Activated CD4-positive, CD25-positive, alpha-beta regulatory T cell treated with anti-CD3 and anti-CD28 coated beads, Interleukin-2, amount 50 U/mL, for 24 hours (primary cell): Measurements from ENCODE around the gene BATF.
A peak's percentile ranks its signal among the peaks of the same experiment; 100 is the strongest.
"Not testable (repeated sequence)": the region's sequence is repeated elsewhere in the genome, so short reads cannot be mapped to it uniquely, and the experiment has no call there.

Source experiments
- ATAC-seq, 2 donors: fragments of 150-1000 bp; cut with Tn5 transposase; one replicate each; pipeline ENCODE4 v1.10.0; 2021; ENCODE audit warnings: mild to moderate bottlenecking in 1 of 2, moderate library complexity in 1 of 2

BATF gene, protein sequence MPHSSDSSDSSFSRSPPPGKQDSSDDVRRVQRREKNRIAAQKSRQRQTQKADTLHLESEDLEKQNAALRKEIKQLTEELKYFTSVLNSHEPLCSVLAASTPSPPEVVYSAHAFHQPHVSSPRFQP

DNA sequence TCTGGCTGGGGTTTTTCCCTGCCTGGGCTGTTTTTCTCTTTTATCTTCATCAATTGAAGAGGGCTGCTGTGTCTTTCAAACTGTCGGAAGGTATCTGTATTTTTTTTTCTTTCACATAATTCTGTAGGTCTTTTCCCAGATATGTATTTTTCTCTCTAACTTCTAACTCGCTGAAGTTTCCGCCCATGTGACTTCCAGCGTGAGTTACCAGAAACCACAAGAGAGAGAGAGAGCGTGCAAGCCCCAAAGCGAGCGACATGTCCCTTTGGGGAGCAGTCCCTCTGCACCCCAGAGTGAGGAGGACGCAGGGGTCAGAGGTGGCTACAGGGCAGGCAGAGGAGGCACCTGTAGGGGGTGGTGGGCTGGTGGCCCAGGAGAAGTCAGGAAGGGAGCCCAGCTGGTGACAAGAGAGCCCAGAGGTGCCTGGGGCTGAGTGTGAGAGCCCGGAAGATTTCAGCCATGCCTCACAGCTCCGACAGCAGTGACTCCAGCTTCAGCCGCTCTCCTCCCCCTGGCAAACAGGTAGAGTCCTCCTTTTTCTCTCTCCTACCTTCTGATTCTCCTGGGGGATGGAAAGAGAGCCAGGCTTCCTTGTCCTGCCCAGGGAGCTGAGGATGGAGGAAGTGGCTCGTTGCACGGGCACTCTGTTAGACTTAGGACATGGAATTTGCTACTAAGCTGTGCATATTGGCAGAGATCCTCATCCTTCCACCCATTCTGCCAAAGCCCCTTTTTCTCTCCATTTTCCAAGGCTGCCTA is at the start of gene BATF:
Gene BATF, plus strand, starts transcription at position 246 of the 759 bp plus-strand sequence. Its CDS starts 214 bp downstream, at position 460.
- peak; percentile 64 to 68 for ATAC-seq

DNA sequence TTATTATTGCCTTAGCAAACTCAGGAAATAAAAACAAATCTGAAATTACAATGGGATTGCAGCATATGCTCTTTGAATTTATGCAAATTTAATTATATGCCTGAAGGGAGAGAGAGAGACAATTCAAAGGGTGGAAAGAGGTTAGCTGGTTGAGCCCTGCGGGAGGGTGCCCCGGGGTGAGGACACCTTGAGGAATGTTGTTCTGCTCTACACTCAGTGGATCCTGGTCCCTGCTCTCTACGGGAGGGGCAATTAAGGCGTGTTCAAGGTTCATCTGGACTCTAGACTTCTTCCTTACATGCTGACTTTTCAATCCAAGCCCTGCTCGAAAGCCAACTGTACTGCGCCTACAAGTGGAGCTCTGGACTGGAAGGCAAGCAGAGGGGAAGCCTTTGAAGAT is 48.1 kb upstream of the BATF start:
- not testable (repeated sequence) for ATAC-seq

DNA sequence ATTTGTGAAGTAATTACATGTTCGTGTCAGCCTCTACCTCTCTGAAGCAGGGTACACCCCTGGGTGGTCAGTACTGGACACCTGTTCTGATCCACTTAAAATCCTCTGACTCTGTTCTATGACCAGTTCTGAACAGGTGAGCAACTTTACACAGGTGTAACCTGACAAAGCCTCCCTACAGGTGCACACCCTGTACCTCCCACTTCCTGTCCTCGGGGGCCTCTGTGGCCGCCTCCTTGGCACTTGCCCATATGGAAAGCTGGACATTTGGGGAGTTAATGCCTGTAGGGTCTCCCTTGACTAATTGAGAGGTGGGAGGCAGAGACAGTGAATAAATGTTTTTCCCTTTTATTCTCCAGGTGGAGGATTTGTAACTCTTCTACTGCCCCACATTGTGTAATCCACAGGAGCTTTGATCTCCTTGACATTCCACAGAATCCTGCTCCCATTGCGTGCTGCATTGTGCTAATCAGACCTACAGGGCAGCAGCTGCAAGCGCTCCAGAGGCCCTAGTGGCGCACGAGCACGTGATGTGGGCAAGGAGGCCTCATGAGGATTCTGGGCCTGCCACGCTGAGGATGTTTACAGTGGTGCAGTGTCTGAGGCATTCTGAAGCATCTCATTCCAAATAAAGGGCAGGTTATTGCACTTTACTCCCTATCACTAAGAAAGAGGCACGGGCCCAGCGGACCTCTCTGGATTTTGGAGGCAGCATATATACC is 45.8 kb upstream of the BATF start:
- no peak for ATAC-seq

DNA sequence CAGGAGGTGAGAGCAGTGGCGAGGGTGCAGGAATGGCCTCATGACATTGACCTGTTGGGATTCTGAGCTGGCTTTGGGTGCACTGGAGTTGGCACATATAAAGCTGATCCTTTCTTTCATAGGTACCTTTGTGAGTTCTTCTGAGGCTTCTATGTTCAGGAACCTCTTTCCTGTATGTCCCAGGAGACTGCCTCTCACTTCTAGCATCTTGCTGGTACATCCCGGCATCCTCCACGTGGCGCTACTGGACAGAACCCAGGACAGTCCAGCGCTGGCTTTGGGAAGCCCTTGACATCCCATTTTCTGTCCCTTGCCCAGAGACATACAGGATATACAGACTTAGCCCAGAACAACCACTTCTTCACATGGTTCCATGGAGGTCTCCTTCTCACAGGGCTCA is 44.4 kb upstream of the BATF start:
- ATAC-seq: no peak

DNA sequence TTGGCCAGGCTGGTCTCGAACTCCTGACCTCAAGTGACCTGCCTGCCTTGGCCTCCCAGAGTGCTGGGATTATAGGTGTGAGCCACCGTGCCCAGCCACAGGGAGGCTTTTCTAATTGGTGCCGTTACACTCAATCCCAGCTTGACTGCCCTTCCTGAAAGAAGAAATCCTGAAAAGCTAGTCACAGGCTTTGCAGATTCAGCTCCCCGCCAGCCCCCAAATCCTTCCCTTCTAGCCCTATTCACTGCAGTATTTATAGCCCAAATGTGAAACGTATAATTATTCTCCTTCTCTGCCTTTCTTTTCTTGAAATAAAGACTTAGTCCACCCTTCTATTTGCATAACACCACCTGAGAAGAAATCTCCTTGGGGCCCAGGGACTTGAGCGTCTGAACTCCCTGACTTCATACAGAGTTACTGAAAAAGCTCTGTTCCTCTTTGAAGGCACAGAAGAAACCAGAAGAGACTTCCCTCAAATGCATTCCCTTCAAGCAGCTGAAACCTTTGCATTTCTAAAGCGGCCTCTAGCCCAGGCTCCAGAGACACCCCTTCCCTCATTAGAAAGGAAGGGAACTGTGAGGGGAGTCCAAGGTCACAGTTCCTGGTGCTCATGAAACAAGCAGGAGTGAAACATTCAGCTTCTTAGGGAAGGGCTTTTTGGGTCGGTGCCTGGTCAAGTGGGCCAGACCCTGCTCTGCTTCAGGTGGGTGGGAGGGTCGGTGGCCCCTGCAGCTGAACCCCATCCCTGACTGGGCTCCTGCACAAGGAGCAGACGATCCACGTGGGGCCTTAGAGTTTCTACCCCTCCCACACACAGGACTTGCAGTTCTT is 42.3 kb upstream of the BATF start:
- no peak for ATAC-seq

DNA sequence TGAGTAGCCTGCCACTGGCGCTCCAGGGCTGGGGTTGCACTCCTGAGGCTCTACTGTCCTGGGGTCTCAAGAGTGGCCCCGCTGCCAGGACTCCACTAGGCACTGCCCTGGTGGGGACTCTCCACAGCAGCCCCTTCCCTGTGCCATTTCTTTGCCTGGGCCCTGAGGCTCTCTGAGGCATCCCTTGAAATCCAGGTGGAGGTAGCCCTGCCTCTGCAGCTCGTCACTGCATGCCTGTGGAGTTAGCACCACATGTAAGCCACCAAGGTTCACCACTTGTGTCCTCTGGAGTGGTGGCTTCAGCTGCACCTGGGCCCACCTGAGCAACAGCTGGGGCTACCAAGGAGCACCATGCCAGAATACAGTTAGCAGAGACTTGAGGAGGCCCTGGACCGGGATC is 39.9 kb upstream of the BATF start:
- ATAC-seq: no peak

DNA sequence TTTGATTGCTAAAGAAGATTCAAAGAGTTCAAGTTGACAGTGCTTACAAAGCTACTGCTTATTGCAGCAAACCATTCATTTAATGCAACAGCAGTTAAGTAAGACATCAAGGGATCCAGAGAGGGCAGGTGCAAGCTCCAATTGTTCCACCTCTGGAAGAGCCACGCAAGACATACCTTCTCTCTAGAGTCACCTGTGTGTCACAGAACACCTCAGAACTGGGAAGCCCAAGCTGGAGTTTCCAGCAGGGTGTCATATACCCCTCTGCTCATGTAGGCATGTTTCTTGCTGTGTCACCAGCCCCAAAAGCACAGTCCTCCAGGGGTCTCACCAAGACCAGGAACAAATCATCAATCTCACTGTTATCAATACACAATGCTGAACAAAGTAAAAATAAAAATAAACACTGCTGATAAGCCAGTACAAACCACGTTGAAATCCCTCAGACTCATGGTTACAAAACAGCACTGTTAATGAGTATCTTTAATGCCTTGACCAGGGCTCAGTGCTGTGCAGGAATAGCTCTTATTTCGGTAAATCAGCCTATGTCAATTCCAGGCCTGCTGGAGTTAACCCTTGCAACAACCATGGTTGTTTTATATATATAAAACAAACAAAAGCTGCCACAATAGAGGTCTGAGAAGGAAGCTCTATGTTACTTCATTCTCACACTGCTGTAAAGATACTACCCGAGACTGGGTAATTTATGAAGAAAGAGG is 37.4 kb upstream of the BATF start:
- no peak for ATAC-seq

DNA sequence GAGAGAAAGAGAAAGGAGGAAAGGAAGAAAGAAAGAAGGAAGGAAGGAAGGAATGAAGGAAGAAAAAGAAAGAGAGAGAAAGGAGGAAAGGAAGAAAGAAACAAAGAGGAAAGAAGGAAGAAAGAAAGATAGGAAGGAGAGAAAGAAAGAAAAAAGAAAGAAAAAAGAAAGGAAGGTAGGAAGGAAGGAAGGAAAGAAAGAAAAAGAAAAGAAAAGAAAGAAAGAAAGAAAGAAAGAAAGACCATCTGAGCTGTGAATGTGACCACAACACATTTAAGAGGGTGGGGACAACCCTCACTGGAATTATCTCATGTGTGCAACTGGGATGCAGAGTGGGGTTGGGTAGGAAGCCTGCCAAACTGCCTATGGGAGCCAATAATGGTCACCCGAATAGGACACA is 36.0 kb upstream of the BATF start:
- ATAC-seq: no peak

DNA sequence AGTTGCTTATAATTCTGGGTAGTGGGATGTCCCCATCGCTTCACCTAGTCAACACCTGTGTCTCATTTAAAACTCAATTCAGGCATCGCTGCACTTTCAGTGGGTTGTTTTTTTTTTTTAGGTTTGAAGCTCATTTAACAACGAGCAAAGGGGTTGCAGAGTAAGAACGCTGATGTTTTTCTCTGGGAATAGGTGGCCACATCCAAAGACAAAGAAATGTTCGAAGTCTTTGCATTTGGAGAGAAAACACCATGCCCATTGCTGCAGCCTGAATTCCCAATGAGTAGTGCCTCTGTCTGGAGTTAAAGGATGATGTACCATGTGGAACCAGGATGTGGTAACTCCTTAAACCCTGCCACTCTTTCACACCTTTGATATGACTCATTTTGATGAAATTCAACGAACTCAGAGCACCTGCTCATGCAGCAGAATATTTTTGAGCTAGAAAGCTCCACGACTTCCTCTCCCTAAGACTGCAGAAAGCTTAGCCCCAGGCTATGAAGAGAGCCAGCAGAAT is 35.1 kb upstream of the BATF start:
- ATAC-seq: peak; percentile 84 to 86

DNA sequence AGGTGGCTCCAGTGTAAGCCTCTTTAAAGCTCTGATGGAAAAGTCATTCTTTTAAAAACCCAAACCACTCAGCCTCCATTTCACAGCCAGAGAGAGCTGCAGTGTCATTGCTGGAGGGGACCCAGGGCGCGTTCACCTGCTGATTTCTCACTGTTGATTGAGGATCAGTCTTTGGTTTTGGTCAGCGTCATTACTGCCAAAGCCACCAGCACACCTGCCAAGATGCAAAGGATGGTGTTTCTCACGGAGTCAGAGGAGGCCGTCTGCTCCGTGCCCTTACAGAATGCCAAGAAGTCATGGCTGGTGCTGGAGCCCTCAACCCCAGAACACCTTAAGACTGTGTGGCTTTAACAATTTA is 32.8 kb upstream of the BATF start:
- ATAC-seq: no peak

DNA sequence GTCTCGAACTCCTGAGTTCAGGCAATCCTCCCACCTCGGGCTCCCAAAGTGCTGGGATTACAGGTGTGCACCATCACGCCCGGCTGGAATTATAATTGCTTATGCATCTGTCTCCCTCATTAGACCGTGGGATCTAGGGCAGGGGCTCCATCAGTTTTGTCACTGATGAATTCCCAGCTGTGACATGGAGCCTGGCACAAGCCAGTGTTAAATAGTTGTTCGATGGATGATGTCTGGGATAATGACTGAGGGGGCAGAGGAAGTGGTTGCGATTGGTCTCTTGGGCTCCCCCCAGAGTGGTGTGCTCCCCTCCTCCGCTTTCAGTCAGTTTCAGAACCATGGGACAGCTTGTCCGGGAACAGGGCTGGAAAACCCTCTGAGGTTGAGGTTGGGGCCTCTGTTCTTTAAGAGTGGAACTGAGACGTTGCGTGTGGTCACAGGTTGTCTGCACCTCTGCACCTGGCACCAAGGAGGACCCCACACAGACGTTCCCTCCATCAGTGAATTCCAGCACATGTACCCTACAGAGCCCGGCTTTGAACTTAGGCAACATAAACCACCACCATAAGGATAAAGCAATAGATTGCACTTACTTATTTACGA is 30.8 kb upstream of the BATF start:
- no peak for ATAC-seq

DNA sequence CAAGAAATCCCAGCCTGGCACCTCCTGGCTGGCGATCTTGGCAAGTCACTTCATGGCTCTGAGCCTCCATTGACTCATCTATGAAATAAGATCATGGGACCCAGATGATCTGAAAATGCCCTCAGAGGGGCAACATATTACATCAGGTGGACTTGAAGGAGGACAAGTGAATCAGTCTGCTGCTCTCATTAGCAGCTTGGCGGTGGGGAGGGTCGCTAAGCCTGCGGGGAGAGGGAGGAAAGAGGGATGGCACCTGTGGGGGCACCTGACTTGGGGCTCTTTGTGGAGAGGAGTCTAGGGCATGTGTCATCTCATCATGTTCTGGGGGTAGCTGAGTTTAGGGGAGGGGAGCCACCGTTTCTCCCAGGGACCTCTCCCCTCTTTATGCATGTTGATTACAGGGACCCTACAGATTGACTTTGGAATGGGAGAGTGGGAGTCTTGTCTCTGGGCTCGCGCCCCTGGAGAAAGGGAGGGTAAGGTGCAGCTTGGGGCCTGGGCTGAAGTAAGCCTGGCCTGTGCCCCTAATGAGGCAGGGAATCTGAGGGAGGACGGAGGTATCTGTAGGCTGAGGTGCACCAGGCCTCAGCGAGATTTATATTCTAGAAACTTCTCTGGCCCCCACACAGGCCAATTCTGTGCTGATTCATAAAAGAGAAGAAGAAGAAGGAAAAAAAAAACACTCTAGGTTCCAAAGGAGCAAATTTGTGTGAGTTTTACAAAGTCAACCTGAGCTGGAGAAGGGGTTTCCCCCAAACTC is 29.3 kb upstream of the BATF start:
- no peak for ATAC-seq

DNA sequence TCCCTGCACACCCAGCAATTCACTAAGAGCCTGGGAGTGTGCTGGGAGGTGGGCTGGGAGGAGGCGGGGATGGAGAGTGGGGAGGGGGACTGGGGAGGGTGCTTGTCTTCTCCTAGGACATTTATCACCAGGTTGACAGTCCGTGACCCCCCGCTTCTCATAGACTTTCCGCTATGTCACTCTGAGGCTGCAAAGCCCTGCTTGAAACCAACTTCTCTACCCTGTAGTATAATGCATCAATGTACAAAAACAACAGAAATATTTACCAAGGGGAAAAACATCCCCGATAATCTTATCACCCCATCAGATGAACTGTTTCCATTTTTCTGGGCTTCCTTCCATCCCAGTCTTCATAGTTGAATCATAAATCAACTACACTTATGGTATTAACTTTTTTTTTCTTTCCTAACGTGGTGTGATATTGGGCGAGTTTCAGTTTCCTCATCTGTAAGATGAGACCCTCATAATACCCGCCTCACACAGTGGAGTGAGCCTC is 28.6 kb upstream of the BATF start:
- no peak for ATAC-seq

DNA sequence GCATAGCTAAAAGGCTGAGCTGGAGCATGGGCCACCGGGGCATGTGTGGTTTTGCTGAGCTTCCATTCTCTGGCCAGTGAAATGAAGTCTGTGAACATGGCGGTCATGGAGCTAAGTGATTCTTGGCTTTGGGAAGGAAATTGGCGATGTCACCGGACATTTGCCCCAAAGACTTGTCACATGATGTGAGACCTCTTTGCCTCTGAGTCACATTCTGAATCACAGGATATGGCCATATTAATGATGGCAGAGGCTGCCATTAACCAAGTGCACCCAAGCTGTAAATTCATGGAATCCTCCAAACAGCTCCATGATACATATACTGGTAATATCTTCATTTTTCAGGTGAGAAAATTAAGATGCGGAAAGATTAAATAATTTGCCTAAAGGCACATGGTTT is 27.4 kb upstream of the BATF start:
- no peak for ATAC-seq

DNA sequence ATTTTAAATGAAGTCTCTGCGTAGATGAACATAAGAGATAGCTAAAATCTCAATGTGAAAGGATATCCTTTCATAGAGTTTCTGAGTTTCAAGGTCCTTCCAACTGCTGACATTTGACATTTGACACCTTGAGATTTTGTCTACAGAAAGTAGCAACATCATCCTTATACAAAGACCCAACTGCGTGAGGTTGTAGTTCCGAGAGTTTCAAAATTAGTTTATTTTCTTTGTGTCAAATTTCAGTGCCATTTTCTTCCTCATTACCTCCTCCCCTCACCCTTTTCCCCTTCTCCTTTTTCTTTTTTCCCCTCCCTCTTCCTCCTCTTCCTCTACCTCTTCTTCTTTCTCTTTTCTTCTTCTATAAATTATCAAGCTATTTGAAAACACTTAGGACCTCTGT is 26.9 kb upstream of the BATF start:
- no peak for ATAC-seq

DNA sequence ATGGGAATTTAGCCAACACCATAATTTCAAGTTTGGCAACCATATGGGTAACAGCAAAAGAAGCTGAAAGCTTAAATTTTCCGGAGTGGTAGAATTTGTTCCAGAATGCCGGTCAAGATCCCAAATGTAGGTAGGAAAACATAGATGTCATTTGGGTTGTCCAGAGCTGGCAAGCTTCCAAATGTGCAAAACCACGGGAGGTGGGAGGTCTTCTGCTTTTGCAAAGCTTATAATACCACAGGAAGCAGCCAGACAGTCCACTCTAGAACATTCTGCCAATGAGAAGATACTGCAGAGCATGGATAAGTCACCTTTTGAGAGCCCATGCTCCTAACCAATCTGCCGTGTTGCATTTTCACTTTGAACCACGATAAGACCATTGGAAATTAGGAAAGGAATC is 26.4 kb upstream of the BATF start:
- no peak for ATAC-seq

DNA sequence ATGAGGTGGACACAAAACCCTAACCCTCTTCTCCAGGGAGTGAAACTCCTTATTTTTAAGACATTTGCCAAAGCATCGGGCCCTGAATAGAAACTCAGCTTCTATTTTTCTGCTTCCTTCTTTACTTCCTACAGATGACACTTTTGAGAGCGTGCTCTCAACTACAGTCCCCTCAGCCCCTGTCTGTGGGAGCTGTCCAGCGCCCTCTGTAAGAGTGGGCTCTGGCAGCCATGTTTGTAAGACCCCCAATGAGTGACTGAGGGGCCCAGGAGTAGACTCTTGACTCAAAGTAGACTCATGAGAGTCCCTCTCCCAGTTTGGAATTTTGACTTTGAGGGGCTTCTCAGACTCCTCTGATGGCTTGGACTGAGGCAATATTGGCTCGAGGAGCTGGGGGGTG is 25.5 kb upstream of the BATF start:
- no peak for ATAC-seq

DNA sequence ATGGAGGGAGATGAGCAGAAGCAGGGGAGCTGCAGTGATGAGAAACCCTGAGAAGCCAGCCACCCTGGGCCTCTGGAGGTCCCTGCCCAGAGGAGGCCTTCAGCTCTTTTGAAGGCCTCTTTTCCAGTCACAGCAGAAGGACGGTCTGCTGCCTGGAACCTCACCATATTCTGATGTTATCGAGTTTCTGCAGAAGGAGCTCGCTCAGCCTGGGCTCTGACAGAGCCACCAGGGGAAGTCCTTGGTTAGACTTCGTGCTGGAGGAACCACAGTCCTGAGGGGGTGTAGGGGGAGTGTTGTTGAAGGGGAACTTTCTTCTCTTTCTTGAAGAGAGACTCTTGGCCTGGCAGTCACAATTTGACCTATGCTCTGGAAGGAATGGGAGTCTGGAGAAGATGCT is 25.1 kb upstream of the BATF start:
- ATAC-seq: peak; percentile 75 to 78

DNA sequence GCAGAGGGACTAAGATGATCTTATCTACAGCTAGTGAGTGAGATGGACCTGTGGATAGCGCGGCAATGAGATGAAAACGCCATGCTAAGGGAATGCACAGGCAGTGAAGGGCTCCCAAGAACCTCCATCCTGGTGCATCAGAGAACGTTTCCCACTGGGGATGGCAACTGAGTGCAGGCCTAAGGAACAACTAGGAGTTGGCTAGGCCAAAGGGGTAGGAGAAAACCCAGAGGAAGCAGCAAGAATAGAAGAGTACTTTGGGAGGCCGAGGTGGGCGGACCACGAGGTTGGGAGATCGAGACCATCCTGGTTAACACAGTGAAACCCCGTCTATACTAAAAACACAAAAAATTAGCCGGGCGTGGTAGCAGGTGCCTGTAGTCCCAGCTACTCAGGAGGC is 24.6 kb upstream of the BATF start:
- ATAC-seq: no peak

DNA sequence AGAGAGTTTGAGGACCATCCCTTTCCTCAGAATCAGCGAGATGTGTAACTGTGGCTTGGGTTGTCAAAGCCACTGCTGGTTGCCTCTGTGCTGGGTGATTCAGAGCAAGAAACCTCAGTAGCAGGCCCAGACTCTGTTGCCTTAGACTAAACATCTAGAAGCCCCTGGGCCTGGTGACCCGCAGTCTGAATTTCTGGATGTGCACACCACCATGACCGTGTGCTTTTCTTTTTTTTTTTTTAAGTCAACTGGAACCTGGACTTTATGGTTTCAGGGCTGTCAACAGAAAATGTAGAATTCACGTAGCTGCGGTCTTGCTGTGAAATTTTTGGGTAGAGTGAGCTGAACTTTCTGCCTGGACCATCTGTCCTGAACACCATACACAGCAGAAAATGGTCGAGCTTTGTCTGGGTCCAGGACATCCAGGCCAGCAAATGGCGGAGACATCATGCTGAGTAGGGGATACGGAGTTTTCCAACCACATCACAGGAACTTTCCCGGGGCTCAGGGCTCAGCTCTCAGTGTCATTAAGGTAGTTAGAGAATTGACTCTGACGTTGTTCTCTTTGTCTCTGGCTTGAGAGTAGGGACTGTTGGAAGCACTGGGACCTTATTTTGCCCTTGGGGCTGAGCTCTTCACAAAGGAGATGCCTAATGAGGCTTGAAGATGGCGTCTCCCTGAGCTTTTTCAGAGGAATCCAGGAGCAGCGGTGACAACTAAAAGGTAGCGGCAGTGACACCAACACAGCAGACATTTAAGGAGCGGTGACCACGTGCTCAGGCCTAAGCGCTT is 23.0 kb upstream of the BATF start:
- ATAC-seq: peak; percentile 45 to 62
